M059J (cell line): ENCODE data around the gene CAMK1D. TPM values are rescaled to one million over a fixed set of nuclear protein-coding genes. Genes with fewer than 3 reads are reported as not detected.
"Not testable (repeated sequence)": the region's sequence is repeated elsewhere in the genome, so short reads cannot be mapped to it uniquely, and the experiment has no call there.

Experiments
- DNase-seq: peaks from one replicate; pipeline ENCODE4 v3.0.0-alpha.2; 2012; ENCODE audit warnings: low read depth
- total RNA-seq: library from RNA; depleted of rRNA; stranded (reverse); fragments of >200 nt; shearing (Covaris generic); gene quantifications from 2 replicates; pipeline ENCODE4 v1.2.3, GENCODE V29; 2014

The CAMK1D gene
- total RNA-seq, 1 experiment from 2014 or later = 0.57 TPM

DNA sequence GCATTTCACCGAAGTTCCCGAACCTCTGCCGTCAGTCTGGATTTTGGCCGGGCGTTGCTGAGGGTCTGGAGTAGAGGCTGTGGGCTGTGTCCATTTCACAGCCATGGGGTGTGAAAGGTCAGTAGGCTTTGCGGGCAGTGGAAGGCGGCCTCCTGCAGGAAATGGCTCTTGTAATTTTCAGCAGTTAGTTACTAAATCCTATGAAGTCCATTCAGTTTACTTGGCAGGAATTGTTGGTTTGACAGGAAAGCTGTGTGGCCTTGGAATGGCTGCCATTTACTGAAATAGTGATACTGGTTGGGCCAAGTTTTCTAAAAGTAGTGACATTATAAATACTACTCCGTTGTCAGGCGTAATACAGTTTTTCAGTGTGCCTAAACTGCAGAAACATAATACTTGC, 348.4 kb downstream of the CAMK1D start:
- DNase-seq = no peak

DNA sequence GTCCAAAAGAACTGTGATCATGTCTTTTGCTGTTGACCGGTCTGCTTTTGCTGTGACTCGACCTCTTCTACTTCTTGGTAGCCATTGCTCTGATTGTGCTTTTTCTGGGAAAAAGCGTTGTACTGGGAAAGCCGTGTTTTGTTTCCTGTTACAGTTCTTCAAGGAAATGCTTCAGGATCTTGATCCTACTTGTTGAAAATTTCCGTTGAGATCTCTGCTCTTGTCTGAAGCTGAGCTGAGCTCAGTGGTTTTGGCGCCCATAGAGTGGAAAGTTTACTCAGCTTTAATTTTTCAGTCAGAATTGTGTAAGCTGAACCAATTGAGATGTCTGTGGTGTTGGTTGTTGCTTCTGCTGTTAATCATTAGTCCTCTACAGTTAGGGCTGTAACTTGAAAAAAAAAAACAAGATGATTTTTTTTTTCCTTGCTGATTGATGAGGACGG, 349.9 kb downstream of the CAMK1D start:
- DNase-seq = no peak

DNA sequence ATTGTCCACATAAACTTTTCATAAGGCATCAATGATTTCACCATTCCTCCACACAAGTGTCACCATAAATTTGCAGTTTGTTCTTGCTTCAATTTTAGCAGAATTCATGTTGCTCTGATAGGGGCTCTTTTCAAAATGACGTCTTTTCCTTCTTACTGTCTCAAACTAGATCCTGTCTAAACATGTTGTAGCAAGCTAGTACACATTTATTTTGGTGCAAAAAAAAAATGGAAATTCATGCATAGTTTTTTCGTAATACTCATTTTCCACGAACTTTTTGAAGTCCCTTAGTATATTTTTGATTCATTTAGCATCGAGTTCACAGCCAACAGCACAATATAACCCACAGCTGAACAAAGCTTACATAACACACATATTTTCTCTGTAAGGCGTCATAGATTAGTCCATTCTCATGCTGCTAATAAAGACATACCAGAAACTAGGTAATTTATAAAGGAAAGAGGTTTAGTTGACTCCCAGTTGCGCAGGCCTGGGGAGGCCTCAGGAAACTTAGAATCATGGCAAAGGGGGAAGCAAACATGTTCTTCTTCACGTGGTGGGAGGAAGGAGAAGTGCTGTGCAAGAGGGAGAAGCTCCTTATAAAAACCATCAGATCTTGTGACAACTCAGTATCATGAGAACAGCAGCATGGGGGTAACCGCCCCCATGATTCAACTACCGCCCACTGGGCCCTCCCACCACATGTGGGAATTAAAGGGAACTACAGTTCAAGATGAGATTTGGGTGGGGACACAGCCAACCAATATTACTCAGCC, 350.6 kb downstream of the CAMK1D start:
- no peak for DNase-seq

DNA sequence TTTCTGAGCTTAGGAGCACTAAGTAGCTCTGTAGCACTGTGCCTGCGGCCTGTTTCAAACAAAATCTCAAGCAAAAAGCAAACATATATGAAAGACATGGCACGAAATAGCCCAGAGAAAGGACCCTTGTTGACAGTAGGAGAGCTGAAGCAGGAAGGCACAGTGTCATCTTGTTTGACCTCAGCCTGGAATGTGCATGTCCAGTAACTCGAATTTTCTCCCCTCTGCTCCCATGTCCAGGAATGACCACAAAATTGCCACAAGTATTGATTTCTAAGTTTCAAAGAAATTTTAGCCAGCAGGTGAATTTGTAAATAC, 351.2 kb downstream of the CAMK1D start:
- DNase-seq = no peak

DNA sequence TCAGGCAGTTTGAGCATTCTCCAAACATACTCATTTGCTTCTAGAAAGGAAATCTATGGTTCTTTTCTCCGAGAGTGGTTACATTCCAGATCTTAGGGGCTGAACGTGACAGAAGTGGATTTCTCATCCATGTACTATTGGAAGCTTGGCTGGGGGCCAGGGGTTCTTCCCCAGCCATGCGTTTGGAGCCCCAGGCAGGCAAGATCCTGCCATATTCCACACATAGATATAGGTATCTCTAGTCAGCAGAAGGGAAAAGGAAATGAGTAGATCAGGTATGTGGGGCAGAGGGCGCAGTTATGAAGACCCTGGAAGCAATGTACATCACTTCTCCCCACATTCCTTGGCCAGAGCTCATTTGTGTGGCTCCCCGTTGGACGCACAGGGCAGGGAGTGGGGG, 352.3 kb downstream of the CAMK1D start:
- no peak for DNase-seq

DNA sequence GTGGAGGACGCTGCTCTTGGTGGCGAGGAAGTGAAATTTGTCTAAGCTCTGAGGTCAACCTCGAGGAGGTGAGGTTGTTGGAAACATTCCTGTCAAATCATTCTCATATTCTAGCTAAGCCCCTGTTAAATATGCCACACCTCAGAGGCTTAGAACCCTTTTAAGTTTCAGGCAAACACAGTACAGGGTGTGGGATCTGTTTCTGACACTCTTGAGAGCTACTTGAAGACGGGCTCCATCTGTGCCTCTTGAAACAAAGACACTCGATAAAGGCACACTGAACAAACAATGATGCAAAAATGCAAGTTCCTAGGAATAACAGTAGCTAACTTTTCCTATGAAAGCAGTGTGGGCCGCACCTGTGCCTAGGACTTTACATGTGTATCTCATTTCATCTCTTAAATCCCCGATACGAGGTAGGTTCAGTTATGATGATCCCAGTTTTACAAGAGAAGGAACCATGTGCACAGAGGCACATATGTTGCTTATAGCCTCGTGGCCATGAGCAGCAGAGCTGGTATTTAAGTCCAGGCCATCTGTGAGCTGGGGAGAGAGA, 352.9 kb downstream of the CAMK1D start:
- DNase-seq = no peak

DNA sequence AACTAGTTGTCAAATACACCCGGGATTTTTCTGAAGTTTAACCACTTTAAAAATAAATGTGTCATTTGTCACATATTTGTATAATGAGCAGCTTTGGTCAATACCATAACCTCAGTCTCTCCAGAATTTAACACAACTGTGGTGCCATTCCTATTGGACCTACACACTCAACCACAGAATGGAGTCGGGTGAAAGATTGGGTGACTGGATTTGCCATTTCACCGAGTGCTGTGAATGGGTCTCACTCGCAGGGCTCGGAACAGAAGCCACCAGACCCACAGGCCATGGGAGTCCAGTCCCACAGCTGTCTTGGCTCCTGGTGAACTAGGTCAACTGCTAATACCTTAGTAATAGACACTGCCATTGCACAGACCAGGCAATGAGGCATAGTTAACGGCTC, 353.8 kb downstream of the CAMK1D start:
- no peak for DNase-seq

DNA sequence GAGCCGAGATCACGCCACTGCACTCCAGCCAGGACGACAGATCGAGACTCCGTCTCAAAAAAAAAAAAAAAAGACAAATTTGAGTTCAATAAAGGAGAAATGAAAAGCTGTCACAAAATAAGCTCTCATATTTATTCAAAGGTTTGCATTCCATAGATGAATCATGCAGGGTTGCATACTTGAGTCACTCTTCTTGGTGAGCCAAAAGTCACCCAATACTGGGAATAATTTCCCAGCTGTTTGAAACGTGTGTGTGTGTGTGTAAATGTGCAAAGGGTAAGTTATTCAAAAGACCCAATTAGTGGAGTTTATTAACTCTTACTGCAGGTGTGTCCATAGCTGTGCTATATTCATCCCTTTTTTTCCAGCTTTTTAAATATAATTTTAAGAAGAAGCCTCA, 354.5 kb downstream of the CAMK1D start:
- peak; percentile 69 for DNase-seq

DNA sequence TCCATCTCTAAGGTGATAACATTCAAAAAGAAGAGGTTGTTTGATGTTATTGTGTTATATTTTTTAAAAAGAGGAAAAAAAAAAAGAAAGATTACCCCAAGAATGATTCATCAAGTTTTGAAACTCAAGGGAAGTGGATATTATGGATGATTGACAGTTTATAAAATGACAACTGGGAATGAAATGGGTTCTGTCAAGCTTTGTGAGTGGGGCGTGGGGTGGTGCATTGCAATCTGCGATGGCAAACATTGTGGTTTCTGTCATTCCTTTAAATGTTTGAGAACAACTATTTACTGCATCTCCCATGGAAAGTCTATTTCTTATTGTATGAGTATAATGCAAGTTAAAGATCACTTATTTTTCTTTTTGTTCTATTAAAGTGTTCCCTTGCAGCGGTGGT, 355.1 kb downstream of the CAMK1D start:
- DNase-seq = no peak

DNA sequence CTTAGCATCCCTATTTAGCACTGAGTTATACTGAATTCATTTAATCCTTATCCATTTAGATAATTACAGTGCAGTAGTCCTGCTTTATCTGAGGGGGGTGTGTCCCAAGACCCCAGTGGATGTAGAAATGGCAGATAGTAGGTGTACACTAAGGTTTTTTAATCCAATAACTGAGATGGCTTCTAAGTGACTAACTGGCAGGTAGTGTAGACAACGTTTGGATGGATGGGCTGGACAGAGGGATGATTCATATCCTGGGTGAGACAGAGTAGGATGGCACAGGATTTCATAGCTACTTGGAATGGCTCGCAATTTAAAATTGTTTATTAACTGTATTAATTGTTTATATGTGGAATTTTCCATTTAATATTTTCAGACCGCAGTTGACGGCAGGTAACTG, 356.6 kb downstream of the CAMK1D start:
- DNase-seq = peak; percentile 39

DNA sequence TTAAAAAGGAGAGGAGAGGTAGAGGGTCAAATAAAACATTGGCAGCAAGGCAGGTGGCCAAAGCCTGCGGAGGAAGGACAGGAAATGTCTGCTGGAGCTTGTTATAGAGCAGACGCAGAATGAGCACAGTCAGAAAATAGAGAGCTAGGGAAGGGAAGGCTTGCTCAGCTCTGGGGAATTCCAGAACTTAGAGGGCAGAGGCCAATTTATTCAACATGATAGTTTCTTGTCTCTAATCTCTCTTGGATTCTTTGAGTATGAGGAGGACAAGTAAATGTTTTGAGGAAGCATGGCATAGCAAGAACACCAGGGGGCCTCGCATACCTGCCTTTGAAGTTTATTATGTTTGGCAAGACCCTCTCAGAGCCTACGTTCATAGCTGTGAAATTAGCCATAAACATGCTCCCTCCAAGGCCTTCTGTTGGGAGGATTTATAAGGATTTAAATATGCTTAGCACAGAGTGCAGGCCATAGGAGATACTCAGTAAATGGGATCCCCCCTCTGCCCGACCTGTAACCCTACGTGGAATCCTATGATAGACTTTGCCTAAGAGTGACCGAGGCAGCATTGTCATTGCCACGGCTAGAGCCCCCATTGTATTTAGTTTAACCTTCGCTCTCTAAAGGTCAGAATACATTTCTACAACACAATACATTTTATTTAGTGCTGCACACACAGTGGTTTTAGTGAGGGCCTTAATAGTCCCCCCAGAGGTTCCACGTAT, 358.3 kb downstream of the CAMK1D start:
- peak; percentile 82 for DNase-seq

DNA sequence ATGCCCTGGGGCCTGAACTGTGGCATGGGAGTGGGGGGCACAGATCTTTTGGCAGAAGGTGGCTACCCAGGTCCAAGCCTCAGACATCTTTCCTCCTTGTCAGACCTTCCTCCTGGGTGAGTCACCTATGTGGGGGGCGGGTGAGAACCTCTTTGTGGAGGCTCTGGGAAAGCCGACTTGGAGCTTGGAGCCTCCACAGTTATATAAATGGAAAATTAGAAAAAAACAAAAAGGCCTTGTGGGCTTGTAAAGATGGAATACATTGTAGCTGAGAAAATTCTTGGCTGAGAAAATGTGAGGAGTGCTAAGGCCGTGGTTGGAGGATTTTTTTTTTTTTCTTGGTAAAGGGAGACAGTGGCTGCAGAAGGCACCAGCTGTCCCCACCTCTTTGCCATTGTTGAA, 359.7 kb downstream of the CAMK1D start:
- DNase-seq = peak; percentile 71

DNA sequence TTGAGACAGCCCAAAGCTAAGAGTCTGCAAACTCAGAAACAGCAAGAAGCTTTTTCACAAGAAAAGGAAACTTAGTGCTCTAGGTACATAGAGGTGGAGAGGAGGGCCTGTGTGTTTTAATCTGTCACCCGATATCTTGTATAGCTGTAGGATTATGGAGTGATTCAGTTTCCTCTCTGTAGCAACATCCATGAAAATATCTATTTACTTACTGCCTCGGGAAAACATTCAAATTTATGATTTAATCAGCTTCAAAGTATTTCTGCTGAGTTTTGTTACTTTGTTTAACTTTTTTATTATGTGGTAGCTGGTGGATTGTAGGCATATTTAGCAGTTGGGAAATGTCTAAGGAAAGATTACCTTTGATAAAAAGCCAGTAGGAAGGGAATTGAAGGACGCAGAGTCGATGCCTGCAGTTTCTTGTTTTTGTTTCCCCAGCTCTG, 360.2 kb downstream of the CAMK1D start:
- DNase-seq = peak; percentile 58

DNA sequence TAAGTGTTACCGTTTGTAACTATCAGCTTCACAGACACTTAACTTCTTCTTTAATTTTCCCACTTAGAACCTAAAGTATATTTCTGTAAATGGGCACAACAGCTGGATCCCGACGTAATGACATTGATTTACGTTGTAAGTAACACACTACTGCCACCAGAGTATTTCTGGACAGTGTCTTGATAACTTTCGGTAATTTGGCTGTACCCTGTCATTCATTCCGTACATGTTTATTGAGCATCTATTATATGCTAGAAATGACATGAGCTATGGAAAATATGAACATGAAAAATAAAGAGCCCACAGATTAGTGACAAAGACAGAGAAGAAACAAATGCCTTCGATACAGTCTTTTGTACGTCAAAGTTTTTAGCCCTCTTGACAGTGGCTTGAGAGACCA, 360.8 kb downstream of the CAMK1D start:
- DNase-seq = no peak

DNA sequence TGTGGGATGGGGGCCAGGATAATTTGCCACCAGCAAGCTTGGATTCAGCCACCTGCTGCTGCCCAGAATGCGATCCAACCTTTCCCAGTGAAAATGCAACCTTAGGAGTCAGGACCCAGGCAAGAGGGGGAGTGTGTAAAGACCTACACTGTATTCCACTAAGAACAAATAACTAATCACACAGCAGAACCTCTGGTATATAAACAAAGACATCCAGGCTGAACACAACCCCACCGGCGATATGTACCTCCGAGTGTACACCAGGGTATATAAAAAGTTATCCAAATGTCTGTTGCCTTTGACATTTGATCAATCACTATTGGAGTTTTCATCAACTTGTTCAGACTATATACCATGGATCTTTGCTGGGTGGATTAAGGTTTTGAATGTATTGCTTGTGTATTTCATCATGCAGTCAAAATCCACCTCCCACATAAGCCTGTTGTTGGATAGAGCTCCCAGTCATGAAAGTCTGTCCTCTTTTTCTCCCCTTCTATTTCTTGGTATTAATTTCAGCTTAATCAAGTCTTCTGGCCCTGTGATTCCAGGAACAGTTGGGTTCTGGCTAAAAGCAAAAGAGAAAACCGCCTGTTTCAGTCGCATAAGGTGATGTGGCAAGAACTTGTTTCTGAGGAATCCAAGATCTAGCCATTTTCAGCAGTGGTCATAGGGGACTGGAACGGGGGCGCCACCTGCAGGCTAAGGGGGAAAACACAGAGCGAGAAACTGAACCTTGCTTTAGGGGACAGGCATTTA, 361.4 kb downstream of the CAMK1D start:
- peak; percentile 60 for DNase-seq

DNA sequence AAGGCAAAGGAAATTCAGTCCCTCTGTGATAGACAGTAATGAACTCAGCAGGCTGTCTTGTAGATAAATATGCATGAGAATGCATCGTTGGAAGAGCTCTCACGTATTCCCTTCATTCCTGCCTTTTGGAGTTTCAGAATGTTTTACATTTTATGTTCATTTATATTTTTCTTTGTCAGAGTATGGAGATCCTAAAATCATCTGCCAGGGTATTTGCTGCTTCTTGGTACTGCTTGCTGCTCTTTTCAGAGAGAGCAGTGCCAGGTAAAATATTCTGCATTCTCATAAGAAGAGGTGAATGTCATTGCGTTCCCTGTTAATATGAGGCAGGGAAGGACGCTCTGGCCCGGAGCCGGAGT, 362.0 kb downstream of the CAMK1D start:
- no peak for DNase-seq

DNA sequence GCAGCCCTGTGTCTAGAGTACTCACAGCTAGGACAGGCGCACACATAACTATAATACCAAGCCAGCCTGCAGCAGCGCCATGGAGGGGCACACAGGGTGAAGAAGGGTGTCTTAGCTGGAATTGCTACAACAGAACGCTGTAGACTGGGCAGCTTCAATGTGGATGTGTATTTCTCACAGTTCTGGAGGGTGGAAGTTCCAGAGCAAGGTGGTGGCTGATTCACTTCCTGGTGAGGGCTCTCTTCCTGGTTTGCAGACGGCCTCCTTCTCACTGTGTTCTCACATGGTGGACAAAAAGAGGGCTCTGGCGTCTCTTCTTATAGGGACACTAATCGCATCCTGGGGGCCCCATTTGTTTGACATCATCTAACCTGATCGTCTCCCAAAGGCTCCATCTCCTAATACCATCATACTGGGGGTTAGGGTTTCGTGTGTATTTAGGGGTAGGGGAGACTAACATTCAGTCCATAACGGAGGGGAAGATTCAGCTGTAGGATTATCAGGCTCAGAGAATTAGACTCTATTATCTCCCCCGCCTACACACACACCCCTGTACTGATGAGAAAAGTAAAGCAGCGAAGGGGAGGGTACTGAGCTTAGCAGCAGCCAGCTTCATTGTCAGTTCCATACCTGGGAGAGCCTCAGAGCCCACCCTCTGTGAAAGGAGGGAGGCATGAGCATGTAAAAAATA, 363.1 kb downstream of the CAMK1D start:
- DNase-seq = no peak

DNA sequence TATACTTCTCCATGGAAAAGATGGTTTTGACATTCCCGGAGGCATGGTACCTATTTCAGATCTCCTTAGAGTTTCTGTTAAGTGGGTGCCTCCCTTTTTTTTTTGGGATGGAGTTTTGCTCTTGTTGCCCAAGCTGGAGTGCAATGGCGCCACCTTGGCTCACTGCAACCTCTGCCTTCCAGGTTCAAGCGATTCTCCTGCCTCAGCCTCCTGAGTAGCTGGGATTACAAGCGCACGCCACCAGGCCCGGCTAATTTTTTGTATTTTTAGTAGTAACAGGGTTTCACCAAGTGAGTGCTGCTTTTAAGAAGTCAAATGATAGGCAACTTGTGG, 363.6 kb downstream of the CAMK1D start:
- not testable (repeated sequence) for DNase-seq

DNA sequence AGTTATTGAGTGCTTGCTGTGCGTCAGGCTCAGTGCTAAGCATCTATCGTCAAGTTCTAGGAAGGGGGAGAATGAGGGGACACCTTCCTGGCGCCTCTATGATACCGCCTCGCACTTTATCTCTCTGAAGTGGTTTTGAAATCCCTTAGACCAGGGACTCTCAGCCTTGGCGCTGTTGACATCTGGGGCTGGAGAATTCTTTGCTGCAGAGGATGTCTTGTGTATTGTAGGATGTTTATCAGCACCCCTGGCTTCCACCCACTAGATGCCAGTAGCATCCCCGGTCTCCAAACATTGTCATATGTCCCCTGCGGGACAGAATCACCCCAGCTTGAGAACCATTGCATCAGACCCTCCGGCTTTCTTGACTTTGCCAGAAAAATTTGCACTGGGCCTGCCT, 366.7 kb downstream of the CAMK1D start:
- DNase-seq = no peak

DNA sequence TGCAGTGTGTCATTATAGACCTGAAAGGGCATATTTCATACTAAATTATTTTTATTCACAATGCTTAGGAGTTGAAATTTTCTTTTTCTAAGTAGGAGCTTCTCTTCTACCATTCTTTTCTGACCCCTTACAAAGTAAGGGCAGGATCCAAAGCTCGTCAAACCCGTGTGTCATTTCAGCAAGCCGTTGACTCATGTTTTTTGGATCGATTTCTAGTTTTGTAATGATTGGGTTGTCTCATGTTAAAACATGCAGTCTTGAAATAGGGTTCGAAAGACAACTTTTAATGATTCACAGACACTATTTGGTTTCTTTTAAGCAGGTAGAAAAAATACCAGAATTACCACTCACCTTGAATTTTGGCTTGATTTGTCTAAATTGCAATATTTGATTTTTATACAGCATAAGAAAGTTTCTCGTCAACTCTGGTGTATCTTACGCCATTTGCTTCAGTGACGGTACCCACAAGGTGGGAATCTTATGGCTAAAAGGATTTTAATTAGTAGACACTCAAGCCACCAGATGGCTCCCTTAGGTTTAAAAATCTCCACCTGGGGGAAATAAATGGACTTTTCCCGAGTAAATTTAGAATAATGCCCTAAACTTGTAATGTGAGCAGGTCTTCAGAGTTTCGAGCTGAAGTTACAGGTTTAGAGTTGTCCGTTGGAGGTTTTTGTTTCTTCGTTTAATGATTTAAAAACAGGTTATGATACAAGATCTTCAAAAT, 368.8 kb downstream of the CAMK1D start:
- DNase-seq = no peak

DNA sequence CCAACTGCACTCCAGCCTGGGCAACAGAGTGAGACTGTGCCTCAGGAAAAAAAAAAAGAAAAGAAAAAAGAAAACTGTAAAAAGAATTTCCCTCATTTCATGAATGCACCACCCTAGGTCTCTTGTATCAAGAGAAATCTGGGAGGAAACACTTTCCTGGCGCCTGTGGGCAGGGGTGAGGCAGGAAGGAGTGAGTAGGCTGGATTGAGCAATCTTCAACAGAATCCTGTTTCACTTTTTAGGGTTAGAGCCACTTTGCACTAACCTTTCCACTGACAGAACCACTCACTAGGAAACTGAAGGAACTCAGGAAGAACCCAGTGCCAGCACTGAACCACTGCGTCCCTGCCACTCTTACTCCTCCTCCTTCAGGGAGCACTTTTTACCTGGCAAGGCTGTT, 370.0 kb downstream of the CAMK1D start:
- peak; percentile 45 for DNase-seq
